Thymus (tissue), 11 donors: ENCODE results near the gene DDX50. TPM values are rescaled to one million over a fixed set of nuclear protein-coding genes. Genes with fewer than 3 reads are reported as not detected.

ENCODE experiments used
- DNase-seq, 9 donors: peaks; one replicate each; pipeline ENCODE4 v3.0.0-alpha.2; 2013; ENCODE audit warnings: low spot score in 9 of 9, low read depth in 6 of 9, missing footprints in 1 of 9
- H3K27ac ChIP-seq, 2 donors: one replicate each; pipeline ENCODE4 v1.5.1; 2013; ENCODE audit warnings: control low read depth in 1 of 2, low read depth in 1 of 2, low read length in 1 of 2, mild to moderate bottlenecking in 1 of 2, moderate library complexity in 1 of 2
- H3K27me3 ChIP-seq, 2 donors: one replicate each; pipeline ENCODE4 v1.5.1; 2013; ENCODE audit warnings: low read length in 1 of 2; ENCODE audit not compliant: control insufficient read depth in 2 of 2, insufficient read depth in 1 of 2
- H3K36me3 ChIP-seq, 2 donors: one replicate each; pipeline ENCODE4 v1.5.1; 2013; ENCODE audit warnings: low read length in 1 of 2, mild to moderate bottlenecking in 1 of 2, moderate library complexity in 1 of 2; ENCODE audit not compliant: control insufficient read depth in 2 of 2, insufficient read depth in 2 of 2
- H3K4me1 ChIP-seq, 2 donors: one replicate each; pipeline ENCODE4 v1.5.1; 2013; ENCODE audit warnings: low read length in 2 of 2; ENCODE audit not compliant: control insufficient read depth in 2 of 2, insufficient read depth in 2 of 2
- H3K4me3 ChIP-seq, 2 donors: one replicate each; pipeline ENCODE4 v1.5.1; 2013; ENCODE audit warnings: low read length in 2 of 2, control low read depth in 1 of 2, mild to moderate bottlenecking in 1 of 2
- H3K9me3 ChIP-seq, 2 donors: one replicate each; pipeline ENCODE4 v1.5.1; 2013; ENCODE audit warnings: low read length in 1 of 2, mild to moderate bottlenecking in 1 of 2; ENCODE audit not compliant: control insufficient read depth in 2 of 2, insufficient read depth in 1 of 2
- WGBS: extraction: QIAGEN DNeasy Blood & Tissue Kit; methylation state at CpG from one replicate; pipeline ENCODE4 v1.1.7; 2013; 5-methylcytosine and 5-hydroxymethylcytosine counted together
- polyA plus RNA-seq: library from polyadenylated mRNA; stranded (reverse); fragments of 200-250 nt; gene quantifications from one replicate; pipeline ENCODE4 v1.2.3, GENCODE V29; 2013
- total RNA-seq: library from RNA; stranded (reverse); fragments of 120-200 nt; gene quantifications from one replicate; pipeline ENCODE4 v1.2.4, GENCODE V29; 2013
- donor health status: healthy.

The DDX50 gene
- total and polyA plus RNA-seq, 2 donors = 40.0 to 62.9 TPM

GRCh38 chr10:68987611-68988010 lies 86.5 kb downstream of the DDX50 start:
- 95% methylated on average over 3 of the region's 3 CpGs for WGBS
- Histone ChIP-seq H3K9me3 (no peaks in the 10 kb centered on the region), H3K4me3 (no peak overlapping the region), H3K27me3 (no peaks in the 10 kb centered on the region), H3K4me1 (peaks cover 4 to 13% of the 10 kb centered on the region in 2 donors), H3K36me3 (peaks cover 4 to 27% of the 10 kb centered on the region in 2 donors), H3K27ac (no peak overlapping the region)
- no peak for DNase-seq

GRCh38 chr10:68988530-68989316 lies 87.6 kb downstream of the DDX50 start, which contains the start of gene KIFBP:
Gene KIFBP, plus strand, starts transcription at chr10:68988803. Its CDS starts 30 bp downstream, at chr10:68988833.
- Histone ChIP-seq H3K9me3 (no peaks in the 10 kb centered on the region), H3K4me3 (peak within 1 kb of the TSS; percentile 60 to 76), H3K36me3 (peaks cover 3 to 19% of the 10 kb centered on the region in 2 donors), H3K27ac (peak within 1 kb of the TSS; percentile 53 to 64), H3K4me1 (peaks cover 4 to 15% of the 10 kb centered on the region in 2 donors), H3K27me3 (no peaks in the 10 kb centered on the region)
- under 1% methylated on average over 62 of the region's 62 CpGs for WGBS
- peak; percentile 55 to 90 (median 72) for DNase-seq

GRCh38 chr10:68989317-68989990 lies 88.3 kb downstream of the DDX50 start:
- Histone ChIP-seq H3K4me1 (peaks cover 4 to 15% of the 10 kb centered on the region in 2 donors), H3K27ac (peak overlapping the region in 1 of 2 donors; percentile 64)
- 29% methylated on average over 22 of the region's 22 CpGs for WGBS

GRCh38 chr10:68992636-68993440 lies 91.7 kb downstream of the DDX50 start:
- no peak for DNase-seq

More at GRCh38 chr10:68989317-68989990, 88.3 kb downstream of the DDX50 start:
- Histone ChIP-seq H3K4me3 (peak overlapping the region; percentile 60 to 76), H3K27me3 (no peaks in the 10 kb centered on the region), H3K9me3 (no peaks in the 10 kb centered on the region), H3K36me3 (peaks cover 0 to 12% of the 10 kb centered on the region in 2 donors)
- peak in 1 of 9 donors; percentile 18 for DNase-seq

More at GRCh38 chr10:68992636-68993440, 91.7 kb downstream of the DDX50 start:
- Histone ChIP-seq H3K27me3 (no peaks in the 10 kb centered on the region), H3K9me3 (no peaks in the 10 kb centered on the region), H3K27ac (no peak overlapping the region), H3K4me3 (no peak overlapping the region), H3K36me3 (peaks cover 0 to 2% of the 10 kb centered on the region in 2 donors), H3K4me1 (peaks cover 4 to 15% of the 10 kb centered on the region in 2 donors)
- WGBS = 81% methylated on average over 2 of the region's 2 CpGs

Other genes with a start within 250 kb of the DDX50 start
- 68.7 TPM for gene CCAR1, start 180.1 kb upstream of the DDX50 start, total RNA-seq
- gene CCAR1, start 180.1 kb upstream of the DDX50 start, polyA plus RNA-seq = 118 TPM
- 10.3 TPM for gene STOX1, start 73.8 kb upstream of the DDX50 start, total RNA-seq
- gene STOX1, start 73.8 kb upstream of the DDX50 start, polyA plus RNA-seq = 8.5 TPM
- gene DDX21, start 54.9 kb downstream of the DDX50 start, total RNA-seq = 61.0 TPM
- gene DDX21, start 54.9 kb downstream of the DDX50 start, polyA plus RNA-seq = 28.8 TPM
- gene KIFBP, start 87.5 kb downstream of the DDX50 start, total RNA-seq = 12.3 TPM
- gene KIFBP, start 87.5 kb downstream of the DDX50 start, polyA plus RNA-seq = 25.6 TPM
- gene SRGN, start 186.8 kb downstream of the DDX50 start, total RNA-seq = 290 TPM
- gene SRGN, start 186.8 kb downstream of the DDX50 start, polyA plus RNA-seq = 549 TPM
- 14.6 TPM for gene VPS26A, start 222.9 kb downstream of the DDX50 start, total RNA-seq
- gene VPS26A, start 222.9 kb downstream of the DDX50 start, polyA plus RNA-seq = 44.2 TPM